ENCODE data around the gene NCAM1.

NCAM1 gene

GRCh38 chr11:112966561-112966960, 5.3 kb downstream of the NCAM1 start:
- FAIRE-seq: no peak
- no peak for DNase-seq (ENCODE audit: extremely low spot score, insufficient read length, low read depth)

- DNase-seq (ENCODE audit: extremely low spot score, insufficient read length, low read depth): no peak
Observed at GRCh38 chr11:112967082-112967481, 5.9 kb downstream of the NCAM1 start.

GRCh38 chr11:112968941-112969713, 7.9 kb downstream of the NCAM1 start:
- no peak for FAIRE-seq

More at GRCh38 chr11:112967082-112967481, 5.9 kb downstream of the NCAM1 start:
- FAIRE-seq: no peak

GRCh38 chr11:112971195-112971594, 10.0 kb downstream of the NCAM1 start:
- DNase-seq (ENCODE audit: extremely low spot score, insufficient read length, low read depth): no peak
- FAIRE-seq: no peak

More at GRCh38 chr11:112968941-112969713, 7.9 kb downstream of the NCAM1 start:
- no peak for DNase-seq (ENCODE audit: extremely low spot score, insufficient read length, low read depth)

- DNase-seq (ENCODE audit: extremely low spot score, insufficient read length, low read depth) (no peak), FAIRE-seq (no peak)
Observed at GRCh38 chr11:112971827-112972226, 10.6 kb downstream of the NCAM1 start.

- FAIRE-seq: no peak
- no peak for DNase-seq (ENCODE audit: extremely low spot score, insufficient read length, low read depth)
Observed at GRCh38 chr11:112972399-112973145, 11.4 kb downstream of the NCAM1 start.

GRCh38 chr11:112975051-112975450, 13.8 kb downstream of the NCAM1 start:
- DNase-seq (ENCODE audit: extremely low spot score, insufficient read length, low read depth): no peak
- FAIRE-seq: no peak

GRCh38 chr11:112975493-112975892, 14.3 kb downstream of the NCAM1 start:
- DNase-seq (ENCODE audit: extremely low spot score, insufficient read length, low read depth): no peak
- no peak for FAIRE-seq

GRCh38 chr11:112977755-112978154, 16.5 kb downstream of the NCAM1 start:
- FAIRE-seq: no peak
- DNase-seq (ENCODE audit: extremely low spot score, insufficient read length, low read depth): no peak

- no peak for FAIRE-seq
- DNase-seq (ENCODE audit: extremely low spot score, insufficient read length, low read depth): no peak
Observed at GRCh38 chr11:112983887-112984286, 22.7 kb downstream of the NCAM1 start.

GRCh38 chr11:112989198-112989597, 28.0 kb downstream of the NCAM1 start:
- DNase-seq (ENCODE audit: extremely low spot score, insufficient read length, low read depth) (no peak), FAIRE-seq (no peak)

- FAIRE-seq: no peak
- no peak for DNase-seq (ENCODE audit: extremely low spot score, insufficient read length, low read depth)
Observed at GRCh38 chr11:112993808-112994207, 32.6 kb downstream of the NCAM1 start.

- FAIRE-seq (no peak), DNase-seq (ENCODE audit: extremely low spot score, insufficient read length, low read depth) (no peak)
Observed at GRCh38 chr11:112995423-112996090, 34.3 kb downstream of the NCAM1 start.

- no peak for DNase-seq (ENCODE audit: extremely low spot score, insufficient read length, low read depth)
- no peak for FAIRE-seq
Observed at GRCh38 chr11:112996994-112997393, 35.8 kb downstream of the NCAM1 start.

GRCh38 chr11:112997857-112998466, 36.7 kb downstream of the NCAM1 start:
- DNase-seq (ENCODE audit: extremely low spot score, insufficient read length, low read depth): no peak
- no peak for FAIRE-seq

GRCh38 chr11:112999520-112999919, 38.3 kb downstream of the NCAM1 start:
- no peak for FAIRE-seq
- DNase-seq (ENCODE audit: extremely low spot score, insufficient read length, low read depth): no peak

- no peak for FAIRE-seq
Observed at GRCh38 chr11:113001709-113002108, 40.5 kb downstream of the NCAM1 start.

GRCh38 chr11:113006896-113007445, 45.8 kb downstream of the NCAM1 start:
- FAIRE-seq (no peak), DNase-seq (ENCODE audit: extremely low spot score, insufficient read length, low read depth) (no peak)

More at GRCh38 chr11:113001709-113002108, 40.5 kb downstream of the NCAM1 start:
- DNase-seq (ENCODE audit: extremely low spot score, insufficient read length, low read depth): no peak

- DNase-seq (ENCODE audit: extremely low spot score, insufficient read length, low read depth) (no peak), FAIRE-seq (no peak)
Observed at GRCh38 chr11:113014262-113015097, 53.3 kb downstream of the NCAM1 start.
